Measurements from ENCODE around the gene KLK13.

GRCh38 chr19:51020988-51021651, 43.8 kb downstream of the KLK13 start:
- TF ChIP-seq POLR2A (IDR thresholded peaks at IDR 0.05) (no peak), CTCF (IDR thresholded peaks at IDR 0.05) (peak; percentile 42 to 82 (median 71))
